Renal pelvis (tissue), 4 donors: ENCODE measurements around the gene CDX1. TPM values are rescaled to one million over a fixed set of nuclear protein-coding genes. Genes with fewer than 3 reads are reported as not detected.
"Not testable (repeated sequence)": the region's sequence is repeated elsewhere in the genome, so short reads cannot be mapped to it uniquely, and the experiment has no call there.

ENCODE experiments used
- DNase-seq: peaks from one replicate; pipeline ENCODE4 v3.0.0-alpha.2; 2013
- polyA plus RNA-seq, 3 donors: library from polyadenylated mRNA; unstranded; fragments of 120-200 nt; gene quantifications; one replicate each; pipeline ENCODE4 v1.2.1, GENCODE V29; 2013; ENCODE audit not compliant: insufficient read length in 3 of 3

CDX1 gene
- polyA plus RNA-seq, 3 donors: 0.84 to 1.1 (median 0.89) TPM

DNA sequence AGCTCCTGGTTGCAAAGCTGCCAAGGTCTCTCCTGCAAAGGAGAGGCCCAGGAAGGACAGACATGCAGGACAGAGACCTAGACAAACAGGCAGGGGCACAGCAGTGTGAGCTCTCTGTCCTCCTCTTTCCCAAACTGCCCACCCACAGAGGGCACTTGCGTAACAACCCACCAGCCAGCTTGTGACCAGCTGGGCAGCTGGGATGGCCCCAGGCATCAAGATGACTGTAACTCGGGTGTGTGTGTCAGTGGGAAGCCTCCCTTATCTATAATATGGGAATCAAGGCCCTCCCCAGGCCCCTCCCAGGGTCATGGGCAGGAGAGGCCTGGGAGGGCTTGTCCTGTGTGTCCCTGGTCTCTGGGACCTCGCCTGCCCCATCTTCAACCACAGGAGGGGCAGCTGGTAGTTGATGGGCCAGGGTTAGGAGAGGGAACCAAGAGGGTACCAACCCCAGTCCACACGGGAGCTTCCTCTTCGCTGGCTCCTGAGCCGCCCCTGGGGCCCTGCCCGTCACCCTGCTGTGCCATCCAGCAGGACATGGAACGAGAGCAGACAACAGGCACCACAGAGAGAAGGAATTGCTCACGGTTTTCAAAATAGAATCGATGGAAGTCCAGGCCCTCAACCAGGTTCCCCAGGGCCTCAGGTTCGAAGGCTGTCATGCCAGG lies 61.2 kb downstream of the CDX1 start:
- no peak for DNase-seq

DNA sequence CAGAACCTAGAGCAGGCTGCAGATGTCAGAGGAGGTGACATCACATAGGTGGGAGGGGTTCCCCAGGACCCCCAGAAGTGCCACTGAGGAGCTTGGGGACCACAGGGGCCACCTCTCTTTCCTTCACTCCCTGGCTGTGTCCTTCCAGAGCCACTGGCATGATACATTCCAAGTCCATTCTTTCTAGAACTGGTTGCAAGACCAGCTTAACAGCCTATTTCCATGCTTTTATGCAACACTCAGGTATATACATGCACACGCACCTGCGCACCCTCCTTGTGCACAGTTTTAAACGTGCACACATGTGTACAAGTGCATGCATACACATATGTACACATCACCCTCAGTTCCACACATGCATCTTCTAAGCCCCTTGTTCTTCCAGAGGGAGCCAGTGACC lies 63.0 kb downstream of the CDX1 start:
- DNase-seq: no peak

GRCh38 chr5:150230842-150231241 lies 64.3 kb downstream of the CDX1 start:
- no peak for DNase-seq

GRCh38 chr5:150233706-150234105 lies 67.1 kb downstream of the CDX1 start:
- DNase-seq: not testable (repeated sequence)

Other genes starting within 250 kb of the CDX1 start
- gene PDE6A, start 222.0 kb upstream of the CDX1 start, polyA plus RNA-seq: under 1 TPM; 0.09 to 0.28 (median 0.14) TPM
- gene SLC26A2, start 206.0 kb upstream of the CDX1 start, polyA plus RNA-seq: 10 to 100 TPM; 16.8 to 20.3 (median 17.2) TPM
- 1 to 10 TPM; 6.0 to 6.4 (median 6.3) TPM for gene TIGD6, start 166.1 kb upstream of the CDX1 start, polyA plus RNA-seq
- 10 to 100 TPM; 28.8 to 51.4 (median 45.2) TPM for gene HMGXB3, start 166.0 kb upstream of the CDX1 start, polyA plus RNA-seq
- 10 to 100 TPM; 15.8 to 18.5 (median 16.1) TPM for gene CSF1R, start 80.2 kb upstream of the CDX1 start, polyA plus RNA-seq
- 100 to 1,000 TPM; 113 to 137 (median 137) TPM for gene PDGFRB, start 10.9 kb upstream of the CDX1 start, polyA plus RNA-seq
- under 1 TPM; 0.04 to 0.17 (median 0.12) TPM for gene SLC6A7, start 23.3 kb downstream of the CDX1 start, polyA plus RNA-seq
- gene CAMK2A, start 123.0 kb downstream of the CDX1 start, polyA plus RNA-seq: 1 to 10 TPM; 5.4 to 6.4 (median 6.0) TPM
- gene ARSI, start 136.1 kb downstream of the CDX1 start, polyA plus RNA-seq: 1 to 10 TPM; 2.8 to 4.7 (median 3.9) TPM
- gene TCOF1, start 190.9 kb downstream of the CDX1 start, polyA plus RNA-seq: 10 to 100 TPM; 36.1 to 39.9 (median 39.1) TPM
- gene CD74, start 246.1 kb downstream of the CDX1 start, polyA plus RNA-seq: 100 to 1,000 TPM; 235 to 288 (median 278) TPM